Subcutaneous adipose tissue (tissue), 4 donors: ENCODE data around the gene PLXDC2. TPM values are rescaled to one million over a fixed set of nuclear protein-coding genes. Genes with fewer than 3 reads are reported as not detected.

Experiments used
- total RNA-seq, 4 donors: library from RNA; depleted of rRNA; stranded (reverse); fragments of >200 nt; gene quantifications; one replicate each; pipeline ENCODE4 v1.1.0, GENCODE V29; 2016
- TF ChIP-seq, protein P1 (sequence below): fragments of 450-650 bp; IDR thresholded peaks from one replicate; pipeline ENCODE4 v1.5.1; 2016; ENCODE audit warnings: low read depth, mild to moderate bottlenecking, control low read depth, antibody characterized with exemption, moderate library complexity

PLXDC2 gene
- total RNA-seq, 4 donors from 2014 or later: 47.7 to 117 (median 84.3) TPM

DNA sequence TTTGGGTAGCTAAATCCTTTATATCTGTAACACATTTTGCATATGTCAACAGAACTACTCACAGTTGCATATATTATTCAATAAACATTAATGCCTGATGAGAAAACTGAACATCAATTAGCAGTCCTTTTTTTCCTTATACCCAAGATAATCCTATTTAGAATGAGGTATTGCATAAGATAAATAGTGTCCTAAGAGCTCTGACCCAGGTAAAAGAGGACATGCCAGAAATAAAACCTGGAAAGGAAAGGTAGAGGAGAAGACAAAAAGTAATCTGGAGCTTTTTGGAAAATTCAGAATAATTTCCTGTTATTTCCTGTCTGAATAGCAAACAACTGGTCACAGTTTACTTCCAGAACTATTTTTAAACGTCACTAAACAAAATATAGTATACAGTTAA, 204.4 kb downstream of the PLXDC2 start:
- TF ChIP-seq, protein P1, sequence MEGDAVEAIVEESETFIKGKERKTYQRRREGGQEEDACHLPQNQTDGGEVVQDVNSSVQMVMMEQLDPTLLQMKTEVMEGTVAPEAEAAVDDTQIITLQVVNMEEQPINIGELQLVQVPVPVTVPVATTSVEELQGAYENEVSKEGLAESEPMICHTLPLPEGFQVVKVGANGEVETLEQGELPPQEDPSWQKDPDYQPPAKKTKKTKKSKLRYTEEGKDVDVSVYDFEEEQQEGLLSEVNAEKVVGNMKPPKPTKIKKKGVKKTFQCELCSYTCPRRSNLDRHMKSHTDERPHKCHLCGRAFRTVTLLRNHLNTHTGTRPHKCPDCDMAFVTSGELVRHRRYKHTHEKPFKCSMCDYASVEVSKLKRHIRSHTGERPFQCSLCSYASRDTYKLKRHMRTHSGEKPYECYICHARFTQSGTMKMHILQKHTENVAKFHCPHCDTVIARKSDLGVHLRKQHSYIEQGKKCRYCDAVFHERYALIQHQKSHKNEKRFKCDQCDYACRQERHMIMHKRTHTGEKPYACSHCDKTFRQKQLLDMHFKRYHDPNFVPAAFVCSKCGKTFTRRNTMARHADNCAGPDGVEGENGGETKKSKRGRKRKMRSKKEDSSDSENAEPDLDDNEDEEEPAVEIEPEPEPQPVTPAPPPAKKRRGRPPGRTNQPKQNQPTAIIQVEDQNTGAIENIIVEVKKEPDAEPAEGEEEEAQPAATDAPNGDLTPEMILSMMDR: no peak

DNA sequence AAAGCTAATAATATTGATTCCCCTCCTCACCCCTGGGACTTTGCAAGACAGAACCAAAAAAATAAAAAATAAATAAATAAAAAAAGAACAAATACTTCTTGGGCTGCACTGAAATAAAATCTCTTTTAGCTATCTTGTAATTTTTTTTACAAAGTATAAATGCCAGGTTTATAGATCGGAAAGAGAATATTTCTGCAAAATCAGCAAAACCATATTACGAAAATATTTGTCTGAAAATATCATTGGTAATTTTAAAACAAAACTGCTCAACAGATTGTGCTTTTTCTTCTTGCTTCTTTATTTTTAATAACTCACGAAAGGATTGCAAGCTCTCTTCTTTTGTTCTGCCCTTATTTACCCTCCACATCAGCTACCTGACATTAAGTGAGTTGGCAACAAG, 213.3 kb downstream of the PLXDC2 start:
- TF ChIP-seq, protein P1: no peak

DNA sequence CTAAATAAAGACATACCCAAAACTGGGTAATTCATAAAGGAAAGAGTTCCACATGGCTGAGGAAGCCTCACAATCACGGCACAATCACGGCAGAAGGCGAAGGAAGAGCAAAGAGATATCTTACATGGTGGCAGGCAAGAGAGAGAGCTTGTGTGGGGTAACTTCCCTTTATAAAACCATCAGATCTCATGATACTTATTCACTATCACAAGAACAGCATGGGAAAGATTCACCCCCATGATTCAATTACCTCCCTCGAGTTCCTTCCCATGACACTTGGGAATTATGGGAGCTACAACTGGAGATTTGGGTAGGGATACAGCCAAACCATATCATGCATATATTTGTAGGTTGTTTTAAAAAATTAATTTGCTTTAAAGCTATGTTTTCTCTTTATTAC, 217.2 kb downstream of the PLXDC2 start:
- TF ChIP-seq, protein P1: no peak

DNA sequence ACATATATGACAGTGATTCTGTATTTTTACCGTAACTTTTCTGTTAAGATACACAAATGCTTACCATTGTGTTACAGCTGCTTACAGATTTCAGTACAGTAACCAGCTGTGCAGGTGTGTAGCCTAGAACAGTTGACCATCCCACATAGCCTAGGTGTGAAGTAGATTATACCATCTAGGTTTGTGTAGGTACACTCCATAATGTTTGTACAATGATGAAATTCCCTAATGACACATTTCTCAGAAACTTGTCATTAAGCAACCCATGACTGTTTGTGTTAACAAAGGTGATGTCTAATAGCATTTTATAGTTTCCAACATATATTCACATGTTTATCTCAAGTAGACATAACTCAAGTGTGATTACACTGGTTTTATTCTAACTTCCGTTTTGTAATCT, 218.5 kb downstream of the PLXDC2 start:
- TF ChIP-seq, protein P1: no peak

DNA sequence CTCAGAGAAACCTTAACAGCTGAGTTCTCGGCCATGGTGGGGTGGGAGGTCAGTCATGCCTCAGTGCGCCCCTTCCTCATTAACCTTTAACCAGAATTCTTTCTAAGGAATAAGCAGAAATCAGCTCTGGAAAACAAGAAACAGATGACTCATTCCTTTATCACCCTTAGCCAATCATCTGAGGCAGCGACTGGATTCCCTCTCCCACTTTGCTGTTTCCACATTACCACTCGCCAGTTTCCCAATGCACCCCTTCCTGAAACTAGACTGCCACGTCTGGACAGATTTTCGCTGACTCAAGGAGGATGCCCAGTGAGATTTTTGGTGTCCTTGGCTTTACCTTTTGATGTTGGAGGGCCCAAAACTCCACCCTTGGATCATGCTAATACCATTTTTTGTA, 223.8 kb downstream of the PLXDC2 start:
- TF ChIP-seq, protein P1: no peak

DNA sequence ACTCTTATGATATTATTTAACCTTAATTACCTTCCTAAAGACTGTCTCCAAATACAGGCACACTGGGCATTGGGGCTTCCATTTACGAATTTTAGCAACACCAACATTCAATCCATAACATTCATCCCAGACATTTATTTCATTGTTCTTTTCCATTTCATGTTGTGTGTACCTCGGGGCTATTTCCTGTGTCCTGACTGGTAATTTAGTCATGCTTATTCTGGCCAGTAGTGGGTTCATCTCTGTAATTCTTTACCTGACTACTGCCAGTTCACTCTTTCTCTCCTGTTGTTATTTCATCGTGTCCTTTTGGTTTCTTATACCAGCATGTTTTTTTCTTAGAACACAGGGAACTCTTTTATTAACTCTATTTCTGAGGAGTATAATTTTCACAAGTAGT, 225.7 kb downstream of the PLXDC2 start:
- TF ChIP-seq, protein P1: no peak

DNA sequence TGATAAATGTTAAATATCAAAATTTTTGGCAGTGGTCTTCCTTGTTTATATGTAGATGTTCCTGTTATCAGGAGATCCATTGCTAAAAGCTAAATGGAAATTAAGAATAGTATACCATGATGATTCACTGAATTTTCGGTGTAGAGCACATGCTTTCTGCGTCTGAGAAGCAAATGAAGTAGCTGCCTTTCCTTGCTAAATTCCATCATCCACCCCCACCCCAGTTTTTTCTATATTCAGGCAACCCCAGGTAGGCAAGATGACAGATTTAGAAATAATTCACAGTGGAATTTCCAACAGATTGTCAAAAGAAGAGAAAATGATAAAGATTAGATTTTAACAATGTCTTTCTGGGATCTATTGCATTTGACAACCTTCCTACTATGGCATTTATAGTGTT, 231.9 kb downstream of the PLXDC2 start:
- TF ChIP-seq, protein P1: no peak

DNA sequence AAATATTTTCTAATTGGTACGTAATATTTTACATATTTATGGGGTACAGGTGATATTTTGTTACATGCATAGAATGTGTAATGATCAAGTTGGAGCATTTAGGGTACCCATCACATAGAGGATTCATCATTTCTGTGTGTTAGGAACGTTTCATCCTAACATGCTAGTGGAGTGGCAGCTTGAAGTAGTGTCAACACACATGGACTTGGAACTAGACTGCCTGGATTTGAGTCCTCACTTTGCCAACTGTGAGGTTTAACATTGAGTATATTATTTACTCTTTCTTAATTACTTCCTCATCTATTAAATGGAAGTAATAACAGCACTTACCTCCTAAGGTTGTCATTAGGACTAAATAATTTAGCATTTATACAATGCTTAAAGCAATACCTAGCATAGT, 241.9 kb downstream of the PLXDC2 start:
- TF ChIP-seq, protein P1: no peak
